ENCODE data around the gene DNAJA3.

DNA sequence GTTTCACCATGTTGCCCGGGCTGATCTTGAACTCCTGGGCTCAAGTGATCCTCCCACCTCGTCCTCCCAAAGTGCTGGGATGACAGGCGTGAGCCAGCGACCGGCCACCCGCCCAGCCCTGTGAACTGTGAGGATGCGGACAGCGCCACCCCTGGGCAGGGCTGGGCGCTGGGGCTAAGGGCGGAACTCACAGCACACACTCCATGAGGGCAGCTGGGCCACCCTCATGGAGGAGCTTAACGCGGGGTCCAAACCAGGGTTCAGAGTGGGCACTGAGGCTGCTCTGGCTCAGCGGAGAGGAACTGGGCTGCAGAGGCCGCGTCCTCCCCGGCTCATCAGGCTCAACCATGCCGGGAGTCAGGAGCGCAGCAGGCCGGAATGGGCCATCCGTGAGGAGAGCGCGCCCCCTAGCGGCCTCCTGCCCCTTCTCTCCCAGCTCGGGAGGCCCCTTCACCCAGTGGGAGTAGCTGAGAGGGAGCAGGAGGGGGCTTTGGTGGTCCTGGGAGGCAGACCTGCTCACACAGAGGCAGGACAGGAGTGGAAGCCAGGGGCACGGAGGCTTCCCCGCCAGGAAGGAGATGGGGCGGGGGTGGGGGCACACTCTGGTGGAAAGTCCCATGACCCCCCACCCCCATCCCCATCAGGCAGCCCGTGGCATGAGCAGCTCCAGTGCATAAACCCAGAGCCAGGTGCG is 23.1 kb upstream of the DNAJA3 start:
- no peak for TF ChIP-seq ESRRG (CRISPR knock-in tag; IDR thresholded peaks at IDR 0.05)
- TF ChIP-seq ARNTL (CRISPR knock-in tag; IDR thresholded peaks at IDR 0.05; ENCODE audit: borderline replicate concordance, low read depth), result no peak
- TF ChIP-seq PATZ1 (CRISPR knock-in tag; IDR thresholded peaks at IDR 0.05; ENCODE audit: borderline replicate concordance), result no peak
- TF ChIP-seq PPARA (CRISPR knock-in tag; IDR thresholded peaks at IDR 0.05; ENCODE audit: borderline replicate concordance), result no peak
- TF ChIP-seq ZNF70 (CRISPR knock-in tag; IDR thresholded peaks at IDR 0.05), result no peak; the same call in 1 of the 2 replicates
- TF ChIP-seq ZNF565 (CRISPR knock-in tag; conservative IDR thresholded peaks at IDR 0.05; ENCODE audit: low read depth), result no peak
- no peak for TF ChIP-seq SNAI2 (CRISPR knock-in tag; IDR thresholded peaks at IDR 0.05)
- no peak for TF ChIP-seq TOX (CRISPR knock-in tag; IDR thresholded peaks at IDR 0.05; ENCODE audit: borderline replicate concordance)
- TF ChIP-seq BACH2 (CRISPR knock-in tag; IDR thresholded peaks at IDR 0.05; ENCODE audit: borderline replicate concordance), result no peak
- TF ChIP-seq CREB5 (CRISPR knock-in tag; IDR thresholded peaks at IDR 0.05; ENCODE audit: low read depth), result no peak
- no peak for TF ChIP-seq ZC3H10 (CRISPR knock-in tag; IDR thresholded peaks at IDR 0.05)
- TF ChIP-seq POU6F1 (CRISPR knock-in tag; IDR thresholded peaks at IDR 0.05; ENCODE audit: borderline replicate concordance, low read depth), result no peak
- TF ChIP-seq ZFP30 (CRISPR knock-in tag; IDR thresholded peaks at IDR 0.05), result no peak
